ENCODE measurements around the gene TMC5. TPM values are rescaled to one million over a fixed set of nuclear protein-coding genes. Genes with fewer than 3 reads are reported as not detected.

Gene TMC5
- total and polyA plus RNA-seq, 2 of the 13 experiments (the other 11 are each of a cell fraction or from before 2014, with no cell fraction given): 0.09 to 0.41 TPM

- no peak for FAIRE-seq
- Histone ChIP-seq H2AFZ (ENCODE audit: low read length) (peak overlapping the region; percentile 62), H3K27me3 (ENCODE audit: control insufficient read depth in 1 of 2, insufficient read depth in 2 of 2, low read length in 2 of 2) (no peaks in the 10 kb centered on the region; a peak in 1 of 5 replicates), H3K79me2 (ENCODE audit: insufficient read depth, low read length) (peaks cover 51% of the 10 kb centered on the region), H3K27ac (ENCODE audit: extremely low read length, insufficient read depth, low read length) (peak overlapping the region; percentile 3), H3K4me1 (ENCODE audit: insufficient read depth, low read length) (peaks cover 61% of the 10 kb centered on the region), H3K4me3 (replicated peaks in 1 of 3; ENCODE audit: insufficient read depth in 1 of 3, low read depth in 2 of 3, low read length in 3 of 3) (peak overlapping the region; percentile 94 to 100 (median 95)), H3K36me3 (replicated peaks in 1 of 2; ENCODE audit: control insufficient read depth in 1 of 2, insufficient read depth in 2 of 2, low read length in 2 of 2) (peaks cover 1 to 2% of the 10 kb centered on the region in 2 experiments; a peak in 2 of 5 replicates), H3K4me2 (ENCODE audit: low read depth, low read length) (peak overlapping the region; percentile 90), H3K9me3 (ENCODE audit: low read length) (no peaks in the 10 kb centered on the region), H3K9ac (ENCODE audit: insufficient read depth, low read depth, low read length) (peak overlapping the region; percentile 49; the same call in 1 of the 2 replicates), H4K20me1 (ENCODE audit: insufficient read depth, low read length) (no peaks in the 10 kb centered on the region)
- ATAC-seq: no peak
- ChIA-PET CTCF (ENCODE audit: low intra/inter-chr PET ratio, low total read pairs) (no interaction called here), POLR2A (interaction anchor here (1.5 to 2.7 kb wide), 4 partner anchors 16 to 32 kb away, joined by 3 to 34 read pairs (median 10); partner anchors contain the start of gene VPS35L)
- WGBS (ENCODE audit: low lambda C conversion rate): 45% methylated on average over 2 of the region's 2 CpGs
- in situ Hi-C loops (cut with HindIII; ENCODE audit: extremely low pct_ligation_motif_present, low pct_unique_long_range_greater_than_20kb) (no loop called here), intact Hi-C loops (cut with micrococcal nuclease; ENCODE audit: unreplicated experiment) (loop anchor here (2.0 to 10.0 kb wide), 2 partner anchors 32 to 728 kb away; partner anchors contain the start of genes RPS15A and VPS35L)
- no TSS peak for BruUV-seq (replicated peaks)
- no peak for DNase-seq (ENCODE audit: low spot score)
- TF ChIP-seq NONO (IDR thresholded peaks at IDR 0.05) (no peak), NONO (CRISPR knock-in tag; conservative IDR thresholded peaks at IDR 0.05) (0 out of 2 replicates have a peak, but pooled peaks have one; percentile 17), ZNF564 (CRISPR knock-in tag; IDR thresholded peaks at IDR 0.05) (no peak), POGZ (CRISPR knock-in tag; IDR thresholded peaks at IDR 0.05) (0 out of 2 replicates have a peak, but pooled peaks have one; percentile 3), ZNF775 (CRISPR knock-in tag; IDR thresholded peaks at IDR 0.05; ENCODE audit: borderline replicate concordance) (no peak), NKX3-1 (CRISPR knock-in tag; IDR thresholded peaks at IDR 0.05) (0 out of 2 replicates have a peak, but pooled peaks have one; percentile 7), ZNF770 (CRISPR knock-in tag; IDR thresholded peaks at IDR 0.05) (0 out of 2 replicates have a peak, but pooled peaks have one; percentile 30), ZNF629 (CRISPR knock-in tag; conservative IDR thresholded peaks at IDR 0.05) (0 out of 2 replicates have a peak, but pooled peaks have one; percentile 8), ZNF343 (CRISPR knock-in tag; IDR thresholded peaks at IDR 0.05) (0 out of 2 replicates have a peak, but pooled peaks have one; percentile 13), RNF219 (CRISPR knock-in tag; IDR thresholded peaks at IDR 0.05) (0 out of 2 replicates have a peak, but pooled peaks have one; percentile 29), ZBTB3 (CRISPR knock-in tag; IDR thresholded peaks at IDR 0.05; ENCODE audit: borderline replicate concordance, low read depth) (0 out of 2 replicates have a peak, but pooled peaks have one; percentile 16), YEATS4 (CRISPR knock-in tag; IDR thresholded peaks at IDR 0.05; ENCODE audit: borderline replicate concordance) (peak; percentile 16; the same call in 1 of the 2 replicates), EZH2 (conservative IDR thresholded peaks at IDR 0.05; ENCODE audit: low read depth, low read length) (no peak)
Measured at GRCh38 chr16:19522760-19523159, 105.1 kb downstream of the TMC5 start.
